ENCODE data around the gene DDX49. TPM values are rescaled to one million over a fixed set of nuclear protein-coding genes. Genes with fewer than 3 reads are reported as not detected.
A peak's percentile ranks its signal among the peaks of the same experiment; 100 is the strongest.
"Not testable (repeated sequence)": the region's sequence is repeated elsewhere in the genome, so short reads cannot be mapped to it uniquely, and the experiment has no call there.

The DDX49 gene
- total RNA-seq, 1 donor from 2014 or later: 60.5 TPM

- DNase-seq (ENCODE audit: low read depth, low spot score): no peak
Measured at GRCh38 chr19:18940769-18941627, 21.5 kb downstream of the DDX49 start, which contains the start of gene HOMER3. Gene HOMER3, minus strand, starts transcription at chr19:18941217. Its CDS starts 2,235 bp downstream, at chr19:18938982.

GRCh38 chr19:18941628-18942354 lies 22.3 kb downstream of the DDX49 start:
- no peak for DNase-seq (ENCODE audit: low read depth, low spot score)

- no peak for DNase-seq (ENCODE audit: low read depth, low spot score)
Measured at GRCh38 chr19:18942692-18943091, 23.2 kb downstream of the DDX49 start.

GRCh38 chr19:18943465-18943864 lies 23.9 kb downstream of the DDX49 start:
- DNase-seq (ENCODE audit: low read depth, low spot score): no peak

DNA sequence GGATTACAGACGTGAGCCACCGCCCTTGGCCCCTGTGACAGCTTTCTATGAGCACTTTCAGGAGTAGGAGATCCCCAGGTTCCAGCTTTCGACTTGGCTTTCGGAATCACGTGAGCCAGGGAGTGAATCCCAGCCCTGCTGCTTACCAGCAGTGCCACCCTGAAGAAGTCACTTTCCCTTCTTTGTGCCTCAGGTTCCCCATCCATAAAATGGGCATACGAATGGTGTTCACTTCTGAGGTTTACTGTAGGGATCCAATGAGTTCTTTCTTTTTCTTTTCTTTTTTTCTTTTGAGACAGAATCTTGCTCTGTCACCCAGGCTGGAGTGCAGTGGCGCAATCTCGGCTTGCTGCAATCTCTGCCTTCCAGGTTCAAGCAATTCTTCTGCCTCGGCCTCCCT lies 25.8 kb downstream of the DDX49 start:
- DNase-seq (ENCODE audit: low read depth, low spot score): no peak

DNA sequence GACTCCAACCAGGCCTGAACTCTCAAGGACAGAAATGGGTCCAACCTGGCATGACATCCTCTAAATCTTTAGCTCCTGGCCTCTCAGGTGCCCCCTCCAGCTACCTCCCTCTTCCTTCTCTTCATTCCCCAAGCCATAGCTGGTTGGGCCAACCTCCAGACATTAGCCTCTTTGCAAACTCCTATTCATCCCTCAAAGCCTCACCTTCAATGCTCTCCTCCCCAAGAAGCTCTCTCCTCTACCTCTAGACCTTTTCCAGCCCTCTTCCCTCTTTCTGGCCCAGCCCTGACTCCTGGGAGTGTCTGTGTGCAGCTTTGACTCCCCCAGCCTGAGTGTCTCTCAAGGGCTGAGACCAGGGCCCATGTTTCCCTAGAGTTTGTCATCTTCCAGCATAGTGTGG lies 26.8 kb downstream of the DDX49 start:
- no peak for DNase-seq (ENCODE audit: low read depth, low spot score)

DNA sequence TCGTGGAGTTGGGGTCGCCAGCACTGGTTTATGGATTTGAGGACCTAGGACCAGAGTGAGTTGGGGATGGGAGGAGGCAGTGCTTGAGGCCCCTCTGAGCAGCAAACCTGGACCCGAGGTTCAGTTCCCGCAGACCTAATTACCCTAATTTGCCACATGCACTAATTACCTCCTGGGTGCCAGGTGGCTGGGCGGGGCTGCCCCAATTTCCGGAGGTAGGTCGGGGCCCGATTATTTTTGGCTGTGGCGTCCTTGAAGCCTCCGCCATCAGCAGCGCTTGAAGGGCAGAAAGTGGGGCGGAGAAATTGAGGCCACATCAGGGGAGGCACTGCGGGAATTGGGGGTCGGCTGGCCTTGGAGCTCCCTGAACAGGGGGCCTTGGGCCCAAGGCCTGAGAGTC lies 27.4 kb downstream of the DDX49 start:
- no peak for DNase-seq (ENCODE audit: low read depth, low spot score)

DNA sequence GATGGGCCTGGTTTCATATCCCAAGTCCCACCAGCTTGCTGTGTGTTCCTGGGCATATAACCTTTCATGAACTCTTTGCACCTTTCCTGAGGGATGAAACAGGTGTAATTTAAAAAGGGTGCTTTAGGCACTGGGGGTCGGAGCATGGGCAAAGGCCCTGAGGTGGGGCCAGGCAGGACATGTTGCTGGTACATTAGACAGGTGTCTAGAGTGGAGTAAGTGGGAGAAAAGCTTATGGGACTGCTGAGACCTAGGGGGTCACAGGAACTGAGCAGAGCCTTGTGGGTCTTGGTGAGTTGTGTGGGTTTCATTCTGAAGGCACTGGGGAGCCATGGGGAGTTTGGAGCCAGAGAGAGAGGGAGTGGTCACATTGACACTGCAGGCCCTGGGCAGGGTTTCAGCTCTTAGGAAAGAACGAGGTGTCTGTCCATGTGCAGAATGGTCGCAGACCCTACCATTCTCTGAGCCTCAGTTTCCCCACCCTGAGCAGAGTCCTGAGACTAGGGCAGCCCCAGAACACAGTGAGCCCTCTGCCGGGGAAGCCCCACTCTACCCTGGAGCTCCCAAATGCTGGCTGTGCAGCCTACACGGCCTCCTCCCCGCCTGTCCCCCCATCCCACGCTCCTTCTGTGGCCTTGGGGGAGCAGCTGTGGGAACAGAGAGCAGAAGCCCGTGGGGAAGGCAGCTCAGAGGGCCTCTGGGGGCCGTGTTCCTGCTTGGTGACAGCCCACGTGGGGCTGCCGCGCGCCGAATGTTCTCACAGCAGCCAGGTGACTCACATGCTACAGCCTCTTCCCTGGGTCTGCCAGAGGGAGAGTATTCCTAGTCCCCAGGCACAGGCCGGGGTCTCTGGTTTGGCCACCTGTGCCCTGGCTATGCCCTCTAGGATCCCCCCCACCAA lies 28.8 kb downstream of the DDX49 start:
- no peak for DNase-seq (ENCODE audit: low read depth, low spot score)

GRCh38 chr19:18948976-18949356 lies 29.5 kb downstream of the DDX49 start:
- no peak for DNase-seq (ENCODE audit: low read depth, low spot score)

DNA sequence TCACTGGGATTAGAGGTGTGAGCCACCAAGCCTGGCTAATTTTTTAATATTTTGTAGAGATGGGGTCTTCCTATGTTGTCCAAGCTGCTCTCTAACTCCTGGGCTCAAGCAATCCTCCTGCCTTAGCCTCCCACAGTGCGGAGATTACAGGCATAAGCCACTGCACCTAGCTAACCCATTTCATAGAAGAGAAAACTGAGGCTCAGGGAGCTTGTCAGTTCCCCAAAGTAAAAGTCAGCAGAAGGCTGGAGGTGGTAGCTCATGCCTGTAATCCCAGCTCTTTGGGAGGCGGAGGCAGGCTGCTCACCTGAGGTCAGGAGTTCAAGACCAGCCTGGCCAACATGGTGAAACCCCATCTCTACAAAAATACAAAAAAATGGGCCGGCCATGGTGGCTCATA lies 30.3 kb downstream of the DDX49 start:
- no peak for DNase-seq (ENCODE audit: low read depth, low spot score)

DNA sequence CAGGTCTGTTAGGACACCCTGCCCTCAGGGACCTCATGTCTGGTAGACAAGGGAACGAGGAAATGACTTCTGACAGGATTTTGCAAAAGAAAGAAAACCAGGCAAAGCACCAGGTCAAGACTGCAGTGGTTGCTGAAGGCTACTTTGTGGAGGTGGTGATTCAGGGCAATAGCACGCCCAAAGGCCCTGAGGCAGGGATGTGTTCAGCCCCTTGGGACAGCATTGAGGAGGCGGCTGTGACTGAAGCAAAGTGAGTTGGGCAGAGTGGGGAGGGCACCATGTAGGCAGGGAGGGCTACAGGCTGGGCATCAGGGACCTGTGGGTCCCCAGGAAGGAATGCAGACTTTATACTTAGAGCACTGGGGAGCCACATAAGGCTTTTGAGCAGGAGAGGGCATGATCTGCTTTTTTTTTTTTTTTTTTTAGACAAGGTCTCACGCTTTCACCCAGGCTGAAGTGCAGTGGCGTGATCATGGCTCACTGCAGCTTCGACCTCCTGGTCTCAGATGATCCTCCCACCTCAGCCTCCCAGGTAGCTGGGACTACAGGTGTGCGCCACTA lies 32.3 kb downstream of the DDX49 start:
- no peak for DNase-seq (ENCODE audit: low read depth, low spot score)

GRCh38 chr19:18952364-18953003 lies 33.0 kb downstream of the DDX49 start:
- not testable (repeated sequence) for DNase-seq (ENCODE audit: low read depth, low spot score)

GRCh38 chr19:18954094-18954493 lies 34.6 kb downstream of the DDX49 start:
- no peak for DNase-seq (ENCODE audit: low read depth, low spot score)

- DNase-seq (ENCODE audit: low read depth, low spot score): no peak
Measured at GRCh38 chr19:18955042-18955441, 35.5 kb downstream of the DDX49 start.

- DNase-seq (ENCODE audit: low read depth, low spot score): no peak
Measured at GRCh38 chr19:18960370-18960769, 40.9 kb downstream of the DDX49 start.

GRCh38 chr19:18961767-18962620 lies 42.5 kb downstream of the DDX49 start:
- no peak for DNase-seq (ENCODE audit: low read depth, low spot score)

DNA sequence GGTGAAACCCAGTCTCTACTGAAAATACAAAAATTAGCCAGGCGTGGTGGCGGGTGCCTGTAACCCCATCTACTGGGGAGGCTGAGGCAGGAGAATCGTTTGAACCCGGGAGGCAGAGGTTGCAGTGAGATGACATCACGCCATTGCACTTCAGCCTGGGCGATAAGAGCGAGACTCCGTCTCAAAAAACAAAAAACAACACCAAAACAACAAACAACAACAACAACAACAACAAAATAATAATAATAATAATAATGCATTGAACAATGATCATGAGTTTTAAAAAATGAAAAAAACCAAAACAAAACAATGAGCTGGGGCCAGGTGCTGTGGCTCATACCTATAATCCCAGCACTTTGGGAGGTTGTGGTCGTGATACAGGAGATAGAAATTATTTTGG lies 44.6 kb downstream of the DDX49 start:
- no peak for DNase-seq (ENCODE audit: low read depth, low spot score)

DNA sequence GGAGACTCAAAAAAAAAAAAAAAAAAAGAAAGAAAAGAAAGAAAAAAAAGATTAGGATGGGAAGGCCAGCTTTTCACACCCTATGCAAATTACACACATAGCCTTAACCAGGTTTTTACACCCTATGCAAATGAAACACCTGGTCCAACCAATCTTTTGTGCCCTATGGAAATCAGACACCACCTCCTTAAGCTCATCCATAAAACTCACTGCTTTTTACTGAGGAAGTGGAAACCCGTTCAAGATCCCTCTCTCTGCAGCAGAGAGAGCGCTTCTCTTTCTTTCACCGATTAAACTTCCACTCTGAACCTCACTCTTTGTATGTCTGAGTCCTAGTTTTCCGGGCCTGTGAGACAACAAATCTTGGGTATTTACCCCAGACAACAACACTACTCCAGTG lies 46.8 kb downstream of the DDX49 start:
- no peak for DNase-seq (ENCODE audit: low read depth, low spot score)

- peak; percentile 72 for DNase-seq (ENCODE audit: low read depth, low spot score)
Measured at GRCh38 chr19:18967358-18968146, 48.0 kb downstream of the DDX49 start.

Measured in pulmonary artery endothelial cell (primary cell).